ENCODE measurements around the gene SIVA1.

GRCh38 chr14:104799244-104800014, 46.5 kb downstream of the SIVA1 start:
- TF ChIP-seq CTCF (IDR thresholded peaks at IDR 0.05) (peak in 1 of 7 experiments; percentile 3), POLR2A (IDR thresholded peaks at IDR 0.05) (no peak)
